Myocyte (in vitro differentiated cells): ENCODE measurements around the gene SRCIN1. TPM values are rescaled to one million over a fixed set of nuclear protein-coding genes. Genes with fewer than 3 reads are reported as not detected.
A peak's percentile ranks its signal among the peaks of the same experiment; 100 is the strongest.

Experiments used
- DNase-seq: peaks from one replicate; pipeline ENCODE4 v3.0.0-alpha.2; 2012; ENCODE audit warnings: low read depth
- total RNA-seq: library from RNA; depleted of rRNA; stranded (reverse); fragments of >200 nt; gene quantifications from 2 replicates; pipeline ENCODE4 v1.2.3, GENCODE V29; 2014

Gene SRCIN1
- total RNA-seq, 1 donor from 2014 or later = 0.08 TPM

GRCh38 chr17:38585056-38585917 lies 20.5 kb downstream of the SRCIN1 start:
- DNase-seq = peak; percentile 28

- DNase-seq = peak; percentile 47
These were observed 21.3 kb downstream of the SRCIN1 start for GRCh38 chr17:38584350-38584925.

GRCh38 chr17:38583828-38584349 lies 21.9 kb downstream of the SRCIN1 start:
- DNase-seq = no peak

GRCh38 chr17:38583176-38583575 lies 22.6 kb downstream of the SRCIN1 start:
- no peak for DNase-seq

- DNase-seq = no peak
These were observed 23.7 kb downstream of the SRCIN1 start for GRCh38 chr17:38582069-38582468.

GRCh38 chr17:38579934-38580333 lies 25.8 kb downstream of the SRCIN1 start:
- DNase-seq = peak; percentile 55

GRCh38 chr17:38579083-38579480 lies 26.7 kb downstream of the SRCIN1 start:
- DNase-seq = no peak

GRCh38 chr17:38578229-38579082 lies 27.3 kb downstream of the SRCIN1 start:
- DNase-seq = no peak

GRCh38 chr17:38577645-38578173 lies 28.0 kb downstream of the SRCIN1 start:
- no peak for DNase-seq

GRCh38 chr17:38577244-38577643 lies 28.5 kb downstream of the SRCIN1 start:
- no peak for DNase-seq

- DNase-seq = no peak
These were observed 30.0 kb downstream of the SRCIN1 start for GRCh38 chr17:38575781-38576180.

GRCh38 chr17:38574712-38575111 lies 31.0 kb downstream of the SRCIN1 start:
- no peak for DNase-seq

- peak; percentile 26 for DNase-seq
These were observed 32.9 kb downstream of the SRCIN1 start for GRCh38 chr17:38572669-38573365.

- DNase-seq = no peak
These were observed 33.7 kb downstream of the SRCIN1 start for GRCh38 chr17:38571833-38572668.

- DNase-seq = no peak
These were observed 35.8 kb downstream of the SRCIN1 start for GRCh38 chr17:38569701-38570512.

- no peak for DNase-seq
These were observed 36.8 kb downstream of the SRCIN1 start for GRCh38 chr17:38568845-38569510.

GRCh38 chr17:38568274-38568673 lies 37.5 kb downstream of the SRCIN1 start:
- no peak for DNase-seq

- DNase-seq = no peak
These were observed 38.4 kb downstream of the SRCIN1 start for GRCh38 chr17:38567350-38567749.
